MM.1S (cell line): ENCODE measurements around the gene ANXA8.

Experiments used
- CTCF ChIP-seq: fragments of 300-600 bp; sonication (generic); IDR thresholded peaks from 2 replicates; pipeline ENCODE4 v1.5.1; 2016; ENCODE audit warnings: antibody characterized with exemption, low read length, mixed read lengths
- EZH2 ChIP-seq: fragments of 300-600 bp; sonication (generic); optimal IDR thresholded peaks from 2 replicates; pipeline ENCODE3; 2017; ENCODE audit warnings: low read depth, mild to moderate bottlenecking, antibody characterized with exemption, low read length, mixed read lengths

GRCh38 chr10:47421057-47421952 lies 62.6 kb downstream of the ANXA8 start:
- TF ChIP-seq EZH2 (no peak), CTCF (no peak)
